Putamen (tissue), 1 donor: Measurements from ENCODE around the gene CHST6.
"Not testable (repeated sequence)": the region's sequence is repeated elsewhere in the genome, so short reads cannot be mapped to it uniquely, and the experiment has no call there.

Experiments used
- DNase-seq: peaks from one replicate; pipeline ENCODE4 v3.0.0-alpha.2; 2016; ENCODE audit warnings: low spot score

The CHST6 gene

DNA sequence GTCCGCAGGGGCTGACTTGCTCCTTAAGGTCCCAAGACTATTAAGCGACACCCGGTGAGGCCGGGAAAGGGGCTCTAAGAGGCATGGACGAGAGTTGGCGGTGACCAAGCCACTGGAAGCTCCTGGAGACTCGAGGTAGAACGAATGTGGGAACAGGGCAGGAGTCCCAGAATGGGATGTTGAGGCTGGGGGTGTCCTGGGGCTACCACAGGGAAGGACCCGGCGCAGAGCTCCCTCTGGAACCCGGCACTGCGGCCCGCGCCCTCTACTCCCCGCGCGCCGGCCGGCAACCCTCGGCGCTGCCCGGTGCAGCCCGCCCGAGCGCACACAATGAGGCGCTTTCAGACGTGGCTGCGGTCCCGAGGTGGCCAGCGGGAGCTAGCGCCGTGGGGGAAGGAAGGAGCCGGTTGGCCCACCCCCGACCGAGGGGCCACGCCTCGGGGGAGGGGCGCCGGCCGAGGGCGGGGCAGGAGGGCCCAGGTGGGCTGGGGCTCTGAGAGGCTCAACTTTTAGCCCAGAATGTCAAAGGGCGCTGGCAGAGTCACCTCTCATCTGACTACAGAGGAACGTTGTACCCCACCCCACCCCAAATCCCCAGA, at the start of gene CHST6:
TSS of gene CHST6 (minus strand) at position 366 of the 599 bp plus-strand sequence. CDS start 15,613 bp downstream, outside the sequence.
- peak; percentile 78 for DNase-seq

DNA sequence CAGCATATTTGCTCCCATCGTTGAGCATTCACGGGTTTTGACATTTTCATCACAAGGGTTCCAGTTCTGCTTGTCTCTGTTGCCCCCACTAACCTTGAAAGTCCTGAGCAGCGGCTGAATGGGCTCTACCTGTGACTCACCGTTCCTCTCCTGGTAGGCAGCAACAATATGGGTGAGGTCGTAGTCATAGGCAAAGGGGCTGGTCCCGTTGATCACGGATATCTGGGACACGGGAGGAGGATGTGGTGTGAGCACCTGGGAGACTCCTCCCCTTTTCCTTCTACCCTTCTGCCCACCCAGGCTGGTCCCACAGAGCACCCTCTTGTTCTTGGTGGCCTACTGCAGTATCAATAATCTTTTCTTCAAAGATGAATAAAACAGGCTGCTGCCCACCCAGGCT, 47.2 kb upstream of the CHST6 start:
- DNase-seq: not testable (repeated sequence)

DNA sequence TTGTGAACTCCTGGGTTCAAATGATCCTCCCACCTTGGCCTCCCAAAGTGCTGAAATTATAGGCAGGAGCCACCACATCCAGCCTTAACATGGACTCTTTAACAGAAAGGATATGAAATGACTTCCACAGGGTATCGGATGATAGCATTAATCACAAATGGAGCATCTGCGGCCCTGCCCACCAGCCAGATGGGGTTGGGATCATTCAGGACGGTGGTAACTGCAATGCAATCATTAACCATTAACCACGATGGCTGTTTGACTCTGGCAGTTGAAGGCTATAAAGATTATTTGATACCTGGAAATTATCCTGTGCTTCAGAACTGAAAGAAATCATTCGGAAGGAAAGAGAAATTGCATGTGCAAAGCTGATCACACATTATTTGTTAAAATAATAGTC, 46.0 kb upstream of the CHST6 start:
- DNase-seq: no peak

DNA sequence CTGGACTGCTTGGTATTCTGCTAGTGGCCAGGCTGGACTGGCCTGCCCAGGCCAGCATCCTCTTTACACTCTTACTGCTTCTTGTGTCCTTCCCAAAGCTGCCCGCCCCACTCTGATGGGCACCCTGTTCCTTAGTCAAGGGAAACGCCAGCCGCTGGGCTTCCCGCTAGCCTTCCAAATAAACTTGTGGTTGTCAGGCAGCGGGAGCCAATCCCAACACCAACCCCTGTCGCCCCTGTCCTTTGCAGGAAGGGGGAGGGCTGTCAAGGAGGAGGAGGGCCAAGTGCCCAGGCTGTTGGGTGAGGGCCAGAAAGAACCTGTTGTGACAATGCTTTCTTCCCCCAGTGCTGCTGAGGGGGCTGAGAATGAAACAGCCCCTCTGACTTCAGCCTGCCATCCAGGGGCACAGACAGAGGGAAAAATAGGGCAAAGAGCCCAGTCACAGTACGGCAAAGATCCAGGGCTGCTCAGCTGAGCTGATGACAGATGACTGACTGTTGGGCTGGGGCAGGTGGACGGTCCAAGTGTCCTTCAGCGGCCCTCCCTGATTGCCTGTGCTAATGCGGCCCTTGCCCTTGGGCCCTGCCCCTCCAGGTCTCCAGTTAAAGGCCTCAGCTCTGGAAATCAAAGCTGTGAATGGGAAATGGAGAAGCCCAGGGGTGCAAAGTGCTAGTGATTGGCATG, 43.8 kb upstream of the CHST6 start:
- DNase-seq: not testable (repeated sequence)

DNA sequence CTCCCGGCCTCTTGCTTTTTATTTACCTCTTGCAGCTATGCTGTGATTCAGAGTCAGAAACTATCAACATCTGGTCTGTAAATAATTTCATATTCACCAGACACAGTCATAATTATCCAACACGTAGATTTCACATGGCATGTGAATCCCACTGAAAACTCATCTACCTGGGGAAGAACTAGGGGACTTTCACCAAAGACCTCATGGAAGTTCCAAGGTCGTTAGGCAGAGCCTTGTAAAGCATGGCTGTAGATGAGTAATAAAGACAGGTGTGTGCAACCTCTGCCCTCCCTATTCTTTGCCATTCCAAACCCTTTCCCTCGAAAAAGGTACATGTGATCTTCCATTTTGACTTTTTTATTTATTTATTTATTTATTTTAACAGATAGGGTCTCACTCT, 42.5 kb upstream of the CHST6 start:
- no peak for DNase-seq

DNA sequence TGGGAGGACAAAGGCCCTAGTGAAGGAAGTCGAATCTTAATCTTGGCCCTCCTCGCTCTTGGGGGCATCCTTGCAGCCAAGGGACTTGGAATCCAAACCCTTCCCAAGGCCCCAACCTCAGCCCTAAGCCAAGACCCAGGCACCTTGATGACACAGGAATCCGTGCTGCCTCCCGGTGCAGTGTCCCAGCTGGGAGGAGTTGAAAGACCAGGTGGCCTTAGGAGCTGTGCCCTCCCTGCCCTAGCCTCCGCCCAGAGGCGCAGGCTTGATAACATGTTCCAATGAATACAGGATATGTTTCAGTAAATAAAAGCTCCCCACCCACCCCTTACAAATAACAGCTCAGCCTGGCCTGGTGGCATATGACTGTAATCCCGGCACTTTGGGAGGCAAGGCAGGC, 40.7 kb upstream of the CHST6 start, which contains the start of gene CHST5:
TSS of gene CHST5 (minus strand) at position 208 of the 400 bp plus-strand sequence. CDS start 5,724 bp downstream, outside the sequence.
- DNase-seq: no peak

DNA sequence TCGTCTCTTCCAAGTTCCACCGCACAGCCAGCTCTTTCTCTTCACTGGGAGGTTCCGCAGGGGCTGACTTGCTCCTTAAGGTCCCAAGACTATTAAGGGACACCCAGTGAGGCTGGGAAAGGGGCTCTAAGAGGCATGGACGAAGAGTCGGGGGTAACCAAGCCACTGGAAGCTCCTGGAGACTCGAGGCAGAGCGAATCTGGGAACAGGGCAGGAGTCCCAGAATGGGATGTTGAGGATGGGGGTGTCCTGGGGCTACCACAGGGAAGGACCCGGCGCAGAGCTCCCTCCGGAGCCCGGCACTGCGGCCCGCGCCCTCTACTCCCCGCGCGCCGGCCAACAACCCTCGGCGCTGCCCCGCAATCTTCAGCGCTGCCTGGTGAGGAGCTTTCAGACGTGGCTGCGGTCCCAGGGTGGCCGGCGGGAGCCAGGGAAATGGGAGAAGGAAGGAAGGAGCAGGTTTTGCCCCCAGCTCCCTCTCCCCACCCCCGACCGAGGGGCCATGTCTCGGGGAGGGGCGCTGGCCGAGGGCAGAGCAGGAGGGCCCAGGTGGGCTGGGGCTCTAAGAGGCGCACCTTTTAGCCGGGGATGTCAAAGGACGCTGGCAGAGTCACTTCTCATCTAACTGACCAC, 40.1 kb upstream of the CHST6 start:
- DNase-seq: no peak

DNA sequence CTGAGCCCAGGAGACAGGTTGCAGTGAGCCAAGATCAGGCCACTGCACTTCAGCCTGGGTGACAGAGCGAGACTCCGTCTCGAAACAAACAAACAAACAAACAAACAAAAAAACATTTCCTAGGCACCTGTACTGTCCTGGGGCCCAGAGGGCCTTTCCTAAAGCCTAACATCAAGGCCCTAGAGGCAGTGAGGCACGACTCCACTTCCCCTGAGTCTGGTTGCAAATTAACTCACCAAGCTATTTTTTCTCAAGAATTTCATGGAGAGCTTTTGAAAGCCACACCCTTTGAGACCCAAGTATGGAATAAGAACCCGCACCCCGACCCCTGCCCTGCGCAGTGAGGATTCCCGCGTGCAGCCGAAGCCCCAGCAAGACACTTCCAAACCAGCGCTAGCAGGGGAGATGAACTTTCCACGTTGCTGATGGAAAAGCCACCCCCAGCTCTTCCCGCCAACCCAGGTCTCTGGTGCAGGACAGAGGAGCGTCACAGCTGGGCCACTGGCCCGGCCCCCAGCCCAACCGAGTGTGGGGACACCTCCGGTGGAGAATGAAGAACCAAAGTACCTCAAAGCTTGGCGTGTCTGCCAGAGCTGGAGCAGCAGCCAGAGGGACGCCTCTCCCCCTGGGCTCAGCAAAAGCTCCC, 39.4 kb upstream of the CHST6 start:
- DNase-seq: no peak

DNA sequence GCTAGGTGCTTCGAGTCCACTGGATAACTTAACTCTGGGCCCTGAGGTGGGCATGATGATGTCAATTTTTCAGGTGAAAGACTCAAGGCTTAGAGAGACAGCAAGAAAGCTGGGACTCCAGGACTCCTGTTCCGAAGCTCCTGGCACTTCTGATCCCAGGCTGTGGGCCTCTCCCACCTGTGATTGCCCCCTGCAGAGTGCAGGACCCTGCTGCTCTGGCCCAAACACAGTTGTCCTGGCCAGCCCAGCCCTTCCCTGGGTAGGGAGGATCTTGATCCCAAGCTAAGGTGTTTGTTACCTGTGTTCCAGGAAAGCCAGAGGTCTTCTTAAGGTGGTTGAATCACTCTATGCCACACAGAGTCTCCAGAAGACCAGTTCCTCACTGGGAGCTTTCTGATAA, 37.5 kb upstream of the CHST6 start:
- no peak for DNase-seq

DNA sequence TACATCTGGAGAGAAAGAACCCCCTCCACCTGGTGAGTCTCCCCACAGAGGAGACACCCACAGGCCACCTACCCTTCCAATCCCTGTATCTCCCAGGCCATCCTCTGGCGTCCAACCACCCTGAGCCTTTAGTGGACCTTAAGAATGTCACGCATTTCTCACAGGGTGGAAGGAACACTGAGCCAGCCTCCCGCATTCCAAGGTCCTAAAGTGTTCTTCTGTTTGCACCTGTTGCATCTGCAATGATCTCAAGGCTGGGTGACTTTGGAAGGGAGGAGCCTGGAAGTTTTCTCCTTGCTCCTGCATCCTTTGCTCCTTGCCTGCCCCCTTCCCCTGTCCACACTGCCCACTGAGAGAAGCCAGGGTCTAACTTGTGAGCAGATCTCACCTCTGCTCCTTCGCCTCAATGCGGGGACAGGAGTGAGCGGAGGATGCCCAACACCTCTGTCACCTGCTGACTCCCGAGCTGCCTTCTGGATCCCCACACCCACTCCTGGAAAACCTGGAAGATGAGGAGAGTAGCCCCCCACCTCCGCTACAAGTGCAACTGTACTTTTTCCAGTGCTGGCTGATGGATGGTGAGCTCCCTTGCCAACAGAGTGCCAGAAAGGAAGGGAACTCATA, 37.0 kb upstream of the CHST6 start:
- no peak for DNase-seq

DNA sequence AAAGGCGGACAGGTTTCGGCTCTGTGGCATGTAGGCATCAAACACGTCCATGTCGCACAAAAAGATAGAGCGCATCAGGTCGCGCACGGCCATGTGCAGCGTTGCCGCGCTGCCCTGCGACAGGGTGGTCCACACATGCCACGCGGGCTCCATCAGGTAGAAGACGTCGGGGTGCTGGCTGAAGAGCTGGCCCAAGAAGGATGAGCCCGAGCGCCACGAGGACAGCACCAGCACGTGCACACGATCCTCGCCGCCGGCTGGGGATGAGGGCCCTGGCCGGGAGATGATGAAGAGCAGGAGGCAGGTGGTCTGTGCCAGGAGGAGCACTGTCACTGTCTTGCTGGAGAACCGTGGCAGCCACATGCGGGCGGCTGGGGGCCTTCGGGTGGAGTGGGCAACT, 34.7 kb upstream of the CHST6 start:
- no peak for DNase-seq

DNA sequence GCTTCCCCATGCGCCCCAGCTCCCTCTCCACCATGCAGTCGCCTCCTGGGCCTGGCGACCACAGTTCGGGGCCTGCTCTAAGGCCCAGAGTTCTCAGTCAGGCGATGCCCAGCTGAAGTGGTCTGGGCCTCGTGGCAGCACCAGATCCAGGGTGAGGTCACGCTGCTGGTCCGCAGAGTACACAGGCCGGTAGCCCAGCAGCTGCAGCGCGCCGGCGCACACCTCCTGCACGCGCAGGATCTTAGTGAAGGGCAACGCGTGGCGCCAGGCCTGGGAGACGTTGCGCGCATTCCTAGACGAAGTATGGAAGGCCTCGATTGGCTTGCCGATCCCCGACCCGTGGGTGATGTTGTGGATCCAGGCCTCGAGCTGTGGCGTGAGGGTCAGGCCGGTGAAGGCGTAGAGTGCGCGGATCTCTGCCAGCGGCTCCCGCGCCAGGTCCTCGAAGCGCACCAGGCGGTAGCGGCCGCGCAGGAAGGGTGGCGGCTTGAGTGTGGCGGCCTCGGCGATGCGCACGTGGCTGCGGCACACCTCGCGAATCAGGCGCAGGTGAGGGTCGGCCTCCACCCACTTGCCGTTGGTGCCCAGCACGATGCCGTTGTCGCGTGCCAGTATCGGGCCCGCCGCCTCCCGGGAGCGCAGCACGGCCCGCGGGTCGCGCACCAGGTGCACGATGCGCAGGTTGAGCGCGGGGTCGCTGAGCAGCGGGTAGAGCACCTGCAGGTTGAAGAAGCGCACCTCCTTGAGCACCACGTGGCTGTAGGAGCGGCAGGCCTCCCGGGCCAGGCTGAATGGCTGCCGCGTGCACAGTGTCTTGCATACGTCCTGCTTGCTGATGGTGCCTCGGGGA, 34.0 kb upstream of the CHST6 start:
- no peak for DNase-seq

DNA sequence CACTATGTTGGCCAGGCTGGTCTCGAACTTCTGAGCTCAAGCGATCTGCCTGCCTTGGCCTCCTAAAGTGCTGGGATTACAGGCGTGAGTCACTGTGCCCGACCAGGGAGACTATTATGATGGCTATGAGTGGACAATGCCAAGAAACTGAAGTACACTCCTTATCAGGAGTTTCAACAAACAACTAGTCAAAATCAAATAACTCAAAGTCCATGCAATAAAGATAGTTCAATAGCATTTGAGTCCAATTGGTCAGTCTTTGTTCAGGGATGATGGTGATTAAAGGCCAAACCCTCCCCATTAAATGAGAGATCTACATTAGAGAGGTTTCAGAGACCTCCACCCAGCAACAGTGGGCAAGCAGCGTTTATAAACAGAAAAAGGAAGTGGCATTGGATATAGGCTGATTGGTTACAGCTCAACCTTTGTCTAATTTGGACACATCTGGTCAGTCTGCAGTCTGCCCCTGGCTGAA, 32.6 kb upstream of the CHST6 start:
- no peak for DNase-seq

DNA sequence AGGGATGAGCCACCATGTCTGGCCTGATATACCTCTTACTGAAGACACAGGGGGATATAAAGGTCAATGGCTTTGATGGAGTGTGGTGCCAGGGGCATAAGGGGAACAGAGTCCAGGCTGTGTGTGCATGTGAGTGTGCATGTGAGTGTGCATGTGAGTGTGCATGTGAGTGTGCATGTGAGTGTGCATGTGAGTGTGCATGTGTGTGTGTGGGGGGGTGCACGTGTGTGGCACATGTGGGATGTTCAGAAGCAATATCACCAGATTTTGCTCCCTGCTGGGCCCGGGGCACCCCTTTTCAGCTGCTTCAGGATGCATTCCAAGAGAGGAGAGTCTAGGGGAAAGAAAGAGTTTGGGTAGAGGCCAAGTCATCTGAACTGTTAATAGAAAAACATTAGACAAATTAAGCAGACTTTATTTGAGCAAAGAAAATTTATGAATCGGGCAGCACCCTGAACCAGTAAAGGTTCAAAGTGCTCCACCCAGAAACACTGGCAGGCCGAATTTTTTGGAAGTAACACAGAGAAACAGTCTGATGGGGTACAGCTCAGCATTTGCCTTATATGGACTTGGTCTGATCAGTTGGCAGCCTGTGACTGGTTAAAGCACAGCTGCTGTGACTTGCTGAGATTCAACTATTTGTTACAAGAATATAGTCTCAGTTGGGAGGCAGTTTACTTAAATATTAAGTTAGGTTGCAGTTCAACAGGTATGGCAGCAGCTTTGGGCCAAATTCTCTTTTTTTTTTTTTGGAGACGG, 31.0 kb upstream of the CHST6 start:
- DNase-seq: no peak

DNA sequence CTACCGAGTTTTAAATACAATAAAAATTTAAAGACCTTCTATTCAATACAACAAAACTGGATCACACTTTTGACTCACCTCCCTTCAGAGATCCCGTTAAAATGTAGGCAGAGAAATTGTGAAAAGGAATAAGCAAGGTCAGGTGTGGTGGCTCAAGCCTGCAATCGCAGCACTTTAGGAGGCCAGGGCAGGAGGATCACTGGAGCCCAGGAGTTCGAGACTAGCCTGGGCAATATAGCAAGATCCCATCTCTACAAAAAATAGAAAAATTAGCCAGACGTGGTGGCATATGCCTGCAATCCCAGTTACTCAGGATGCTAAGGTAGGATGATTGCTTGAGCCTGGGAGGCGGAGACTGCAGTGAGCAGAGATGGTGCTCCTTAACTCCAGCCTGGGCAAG, 23.9 kb upstream of the CHST6 start:
- DNase-seq: no peak

DNA sequence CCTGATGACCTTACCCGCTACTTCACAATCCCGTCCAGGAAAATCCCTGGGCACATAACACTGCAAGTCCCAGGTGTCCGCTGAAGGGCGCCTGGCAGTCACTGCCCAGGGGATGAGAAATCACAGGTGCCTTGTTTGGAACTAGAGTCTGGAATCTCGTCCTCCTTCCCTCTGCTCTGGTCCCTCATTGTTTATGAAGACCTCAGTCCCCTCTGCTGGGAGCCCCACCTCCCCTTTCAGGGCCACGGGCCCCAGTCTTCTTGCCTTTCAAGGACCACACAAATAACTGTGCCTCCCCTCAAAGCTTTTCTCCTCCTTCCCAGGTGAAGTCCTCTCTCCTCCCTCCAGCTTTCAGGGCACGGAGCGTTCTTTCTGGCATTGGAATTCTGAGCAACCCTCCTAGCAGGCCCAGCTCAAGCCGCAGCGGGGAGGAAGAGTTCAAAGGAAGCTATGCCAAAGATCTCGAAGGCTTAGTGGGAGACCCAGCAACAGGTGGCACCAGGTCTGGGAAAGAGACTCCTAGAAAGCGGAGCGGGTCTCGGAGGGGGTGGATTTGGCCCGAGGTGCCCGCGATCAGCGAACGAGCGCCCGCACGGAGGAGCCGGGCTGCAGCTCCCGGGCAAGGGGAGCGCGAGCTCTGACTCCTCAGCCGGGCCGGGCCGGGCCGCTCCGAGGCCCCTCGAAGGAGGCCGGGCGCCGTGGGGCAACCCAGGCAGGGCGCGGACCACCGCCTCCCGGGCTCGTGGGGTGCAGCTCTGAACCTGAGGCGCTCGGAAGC, 21.1 kb upstream of the CHST6 start:
- DNase-seq: not testable (repeated sequence)

DNA sequence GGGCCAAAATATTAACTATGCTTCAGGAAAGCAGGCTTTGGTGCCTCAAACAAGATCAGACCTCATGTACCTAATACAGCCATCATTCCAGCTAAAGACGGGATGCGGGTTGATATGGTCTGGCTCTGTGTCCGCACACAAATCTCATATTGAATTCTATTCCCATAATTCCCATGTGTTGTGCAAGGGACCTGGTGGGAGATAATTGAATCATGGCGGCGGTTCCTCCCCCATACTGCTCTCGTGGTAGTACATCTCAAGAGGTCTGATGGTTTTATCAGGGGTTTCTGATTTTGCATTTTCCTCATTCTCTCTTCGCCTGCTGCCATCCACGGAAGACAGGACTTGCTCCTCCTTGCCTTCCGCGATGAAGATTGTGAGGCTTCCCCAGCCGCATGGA, 19.1 kb upstream of the CHST6 start:
- no peak for DNase-seq

DNA sequence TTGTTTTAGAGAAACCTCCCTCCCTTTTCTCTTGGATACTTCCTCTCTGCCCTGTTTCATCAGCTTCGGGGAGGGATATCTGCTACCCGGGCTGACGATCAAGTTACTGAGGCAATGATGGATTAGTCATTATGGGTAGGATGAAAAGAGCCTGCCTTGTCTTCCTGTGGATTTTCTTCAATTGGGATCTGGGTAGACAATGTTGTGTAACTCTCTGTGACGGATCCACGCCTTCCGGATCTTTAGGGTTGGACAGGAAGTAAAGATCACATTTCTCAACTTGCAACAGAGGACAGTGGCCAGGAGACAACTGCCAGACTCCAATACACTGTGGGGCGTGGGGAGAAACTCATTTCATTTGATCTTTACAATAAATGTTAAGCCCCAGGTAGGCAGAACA, 11.3 kb upstream of the CHST6 start:
- DNase-seq: no peak

DNA sequence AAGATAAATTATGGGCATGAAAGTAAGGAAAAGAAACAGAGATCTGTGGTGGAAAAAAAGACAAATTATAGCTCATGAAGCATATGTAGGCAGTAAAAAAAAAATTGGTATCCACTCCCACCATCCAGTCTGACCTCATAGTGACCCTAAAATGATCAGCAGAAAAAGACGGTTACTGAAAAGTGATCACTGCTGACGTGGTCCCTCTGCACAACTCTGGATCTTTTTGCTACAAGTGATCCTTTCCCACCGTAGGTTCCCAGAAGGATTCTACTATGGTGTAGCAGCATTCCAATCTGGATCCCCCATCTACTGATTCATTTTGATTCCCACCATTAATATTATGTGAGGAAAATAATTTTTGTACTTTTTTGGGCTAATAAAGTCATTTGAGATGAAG, 10.9 kb upstream of the CHST6 start:
- DNase-seq: no peak

DNA sequence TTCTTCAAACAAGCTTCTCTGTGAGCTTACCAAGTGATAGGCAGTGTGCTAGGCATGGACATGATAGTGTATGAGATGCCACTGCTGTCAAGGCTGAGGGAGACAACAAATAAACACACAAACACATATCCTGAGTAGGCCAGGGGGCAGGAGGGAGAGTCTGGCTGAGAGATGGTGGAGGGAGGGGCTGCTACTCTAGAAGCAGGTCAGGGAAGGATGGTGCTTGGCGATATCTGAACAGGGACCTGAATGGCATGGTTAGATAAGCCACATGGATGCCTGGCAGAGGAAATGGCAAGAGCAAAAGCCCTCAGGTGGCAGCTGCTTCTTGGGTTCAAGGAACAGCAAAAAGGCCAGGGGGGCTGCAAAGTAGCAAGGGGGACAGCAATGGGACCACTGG, 8.6 kb upstream of the CHST6 start:
- DNase-seq: no peak
